Trophoblast cell (in vitro differentiated cells and primary cell): ENCODE measurements around the gene KIT.

Source experiments
- DNase-seq, 2 donors: peaks; one replicate each; pipeline ENCODE4 v3.0.0-alpha.2; 2016
- H2AFZ ChIP-seq: 2 replicates; pipeline ENCODE4 v1.6.1; 2013; ENCODE audit warnings: low read length, moderate library complexity, mild to moderate bottlenecking; ENCODE audit not compliant: insufficient read depth, poor library complexity
- H2AK5ac ChIP-seq: 2 replicates; pipeline ENCODE4 v1.6.1; 2013; ENCODE audit warnings: mild to moderate bottlenecking, low read length
- H2BK120ac ChIP-seq: 2 replicates; pipeline ENCODE4 v1.6.1; 2013; ENCODE audit warnings: low read length, mild to moderate bottlenecking, moderate library complexity; ENCODE audit not compliant: insufficient read depth, poor library complexity
- H2BK12ac ChIP-seq: 2 replicates; pipeline ENCODE4 v1.6.1; 2013; ENCODE audit warnings: mild to moderate bottlenecking, low read length, moderate library complexity
- H2BK5ac ChIP-seq: 2 replicates; pipeline ENCODE4 v1.6.1; 2013; ENCODE audit warnings: low read length, low read depth, moderate library complexity, mild to moderate bottlenecking; ENCODE audit not compliant: poor library complexity
- H3K14ac ChIP-seq: 2 replicates; pipeline ENCODE4 v1.6.1; 2013; ENCODE audit warnings: mild to moderate bottlenecking, low read length
- H3K18ac ChIP-seq: 2 replicates; pipeline ENCODE4 v1.6.1; 2013; ENCODE audit warnings: mild to moderate bottlenecking, low read length
- H3K23ac ChIP-seq: 2 replicates; pipeline ENCODE4 v1.6.1; 2013; ENCODE audit warnings: low read length
- H3K27ac ChIP-seq: 2 replicates; pipeline ENCODE4 v1.5.1; 2013; ENCODE audit warnings: low read depth, mild to moderate bottlenecking, inconsistent platforms, low read length, moderate library complexity
- H3K27me3 ChIP-seq: 2 replicates; pipeline ENCODE4 v1.6.1; 2013; ENCODE audit warnings: inconsistent platforms, mild to moderate bottlenecking, low read length, moderate library complexity; ENCODE audit not compliant: insufficient read depth
- H3K36me3 ChIP-seq, 2 experiments: 1 replicate in 1 of 2; 2 replicates in 1 of 2; pipeline ENCODE4 v1.6.1; 2013; ENCODE audit warnings: low read length in 2 of 2, mild to moderate bottlenecking in 2 of 2, moderate library complexity in 1 of 2; ENCODE audit not compliant: insufficient read depth in 2 of 2, control insufficient read depth in 1 of 2
- H3K4ac ChIP-seq: 2 replicates; pipeline ENCODE4 v1.6.1; 2013; ENCODE audit warnings: low read depth, mild to moderate bottlenecking, low read length, moderate library complexity
- H3K4me1 ChIP-seq, 2 experiments: 1 replicate in 1 of 2; 2 replicates in 1 of 2; pipeline ENCODE4 v1.6.1; 2013; ENCODE audit warnings: low read length in 2 of 2, mild to moderate bottlenecking in 2 of 2, moderate library complexity in 1 of 2; ENCODE audit not compliant: insufficient read depth in 2 of 2, control insufficient read depth in 1 of 2
- H3K4me2 ChIP-seq: 2 replicates; pipeline ENCODE4 v1.6.1; 2013; ENCODE audit warnings: inconsistent platforms, mild to moderate bottlenecking, low read length, moderate library complexity
- H3K4me3 ChIP-seq: 2 replicates; pipeline ENCODE4 v1.5.1; 2013; ENCODE audit warnings: mild to moderate bottlenecking, low read depth, low read length, inconsistent platforms
- H3K79me1 ChIP-seq: one replicate; pipeline ENCODE4 v1.6.1; 2013; ENCODE audit warnings: low read length
- H3K79me2 ChIP-seq: 2 replicates; pipeline ENCODE4 v1.6.1; 2013; ENCODE audit warnings: low read length, mild to moderate bottlenecking; ENCODE audit not compliant: control insufficient read depth, insufficient read depth, poor library complexity
- H3K9ac ChIP-seq: 2 replicates; pipeline ENCODE4 v1.6.1; 2013; ENCODE audit warnings: mild to moderate bottlenecking, low read length
- H3K9me3 ChIP-seq: 2 replicates; pipeline ENCODE4 v1.6.1; 2013; ENCODE audit warnings: low read depth, mild to moderate bottlenecking, control low read depth, inconsistent platforms, low read length; ENCODE audit not compliant: insufficient read depth
- H4K12ac ChIP-seq: 2 replicates; pipeline ENCODE4 v1.6.1; 2013; ENCODE audit warnings: low read depth, mild to moderate bottlenecking, low read length, moderate library complexity
- H4K8ac ChIP-seq: 2 replicates; pipeline ENCODE4 v1.6.1; 2013; ENCODE audit warnings: low read depth, mild to moderate bottlenecking, low read length, moderate library complexity
- H4K91ac ChIP-seq: one replicate; pipeline ENCODE4 v1.6.1; 2013; ENCODE audit warnings: low read depth, mild to moderate bottlenecking, low read length, moderate library complexity
- WGBS: extraction: QIAGEN DNeasy Blood & Tissue Kit; methylation state at CpG from one replicate; pipeline ENCODE4 v1.1.7; 2013; ENCODE audit warnings: missing lambda C conversion rate; ENCODE audit not compliant: insufficient read length, insufficient coverage; ENCODE audit errors: extremely low coverage; 5-methylcytosine and 5-hydroxymethylcytosine counted together

KIT gene

GRCh38 chr4:54669831-54670230, 12.1 kb downstream of the KIT start:
- Histone ChIP-seq H3K4me1 (no peaks in the 10 kb centered on the region), H3K79me2 (no peaks in the 10 kb centered on the region), H4K8ac (no peak overlapping the region), H3K23ac (no peak overlapping the region), H2AK5ac (no peak overlapping the region), H3K36me3 (no peaks in the 10 kb centered on the region), H3K9ac (no peak overlapping the region), H3K4me3 (no peak overlapping the region), H3K27ac (no peak overlapping the region), H3K27me3 (no peaks in the 10 kb centered on the region), H3K9me3 (no peaks in the 10 kb centered on the region), H2BK5ac (no peak overlapping the region), H3K18ac (no peak overlapping the region), H4K91ac (no peak overlapping the region), H3K79me1 (no peaks in the 10 kb centered on the region), H2BK12ac (no peak overlapping the region), H3K14ac (no peak overlapping the region), H3K4ac (no peak overlapping the region), H2AFZ (no peak overlapping the region), H2BK120ac (no peak overlapping the region), H4K12ac (no peak overlapping the region), H3K4me2 (no peak overlapping the region)
- no peak for DNase-seq
- WGBS = no CpG with 5 or more reads among the region's 1 CpG

- no peak for DNase-seq
- H4K12ac ChIP-seq = no peak overlapping the region
- H3K4me2 ChIP-seq = no peak overlapping the region
- H3K9me3 ChIP-seq = no peaks in the 10 kb centered on the region
- no peaks in the 10 kb centered on the region for H3K79me1 ChIP-seq
- H3K27me3 ChIP-seq = no peaks in the 10 kb centered on the region
- no peak overlapping the region for H2AK5ac ChIP-seq
- H3K18ac ChIP-seq = no peak overlapping the region
- no peak overlapping the region for H3K4me3 ChIP-seq
- no peak overlapping the region for H3K23ac ChIP-seq
- H3K36me3 ChIP-seq = no peaks in the 10 kb centered on the region
- H2BK5ac ChIP-seq = no peak overlapping the region
- H3K14ac ChIP-seq = no peak overlapping the region
- no peak overlapping the region for H3K9ac ChIP-seq
- no peak overlapping the region for H3K4ac ChIP-seq
- no peak overlapping the region for H2AFZ ChIP-seq
- H3K27ac ChIP-seq = no peak overlapping the region
- H3K4me1 ChIP-seq = peaks cover 3 to 10% of the 10 kb centered on the region in 2 experiments
- no CpG with 5 or more reads among the region's 12 CpGs for WGBS
- H4K8ac ChIP-seq = no peak overlapping the region
- H3K79me2 ChIP-seq = no peaks in the 10 kb centered on the region
- no peak overlapping the region for H2BK120ac ChIP-seq
- H2BK12ac ChIP-seq = no peak overlapping the region
- no peak overlapping the region for H4K91ac ChIP-seq
Measured at GRCh38 chr4:54675721-54676461, 18.1 kb downstream of the KIT start.

GRCh38 chr4:54676658-54677057, 18.9 kb downstream of the KIT start:
- H3K18ac ChIP-seq = no peak overlapping the region
- no peak overlapping the region for H2BK12ac ChIP-seq
- H3K4me1 ChIP-seq = peaks cover 3 to 10% of the 10 kb centered on the region in 2 experiments
- no peaks in the 10 kb centered on the region for H3K79me2 ChIP-seq
- H2AFZ ChIP-seq = no peak overlapping the region
- no peak overlapping the region for H3K27ac ChIP-seq
- no peaks in the 10 kb centered on the region for H3K9me3 ChIP-seq
- H2BK120ac ChIP-seq = no peak overlapping the region
- H3K36me3 ChIP-seq = no peaks in the 10 kb centered on the region
- H2AK5ac ChIP-seq = no peak overlapping the region
- H2BK5ac ChIP-seq = no peak overlapping the region
- no peaks in the 10 kb centered on the region for H3K79me1 ChIP-seq
- H3K4me3 ChIP-seq = no peak overlapping the region
- H3K9ac ChIP-seq = no peak overlapping the region
- DNase-seq = no peak
- no peaks in the 10 kb centered on the region for H3K27me3 ChIP-seq
- no CpG with 5 or more reads among the region's 5 CpGs for WGBS
- no peak overlapping the region for H4K12ac ChIP-seq
- H4K91ac ChIP-seq = no peak overlapping the region
- no peak overlapping the region for H3K14ac ChIP-seq
- H3K23ac ChIP-seq = no peak overlapping the region
- no peak overlapping the region for H4K8ac ChIP-seq
- H3K4ac ChIP-seq = no peak overlapping the region
- H3K4me2 ChIP-seq = no peak overlapping the region

- no peak overlapping the region for H3K27ac ChIP-seq
- H3K9me3 ChIP-seq = no peaks in the 10 kb centered on the region
- no peak overlapping the region for H2AFZ ChIP-seq
- no peak overlapping the region for H3K14ac ChIP-seq
- H2BK5ac ChIP-seq = no peak overlapping the region
- H3K9ac ChIP-seq = no peak overlapping the region
- no peak overlapping the region for H4K8ac ChIP-seq
- H2AK5ac ChIP-seq = no peak overlapping the region
- WGBS = no CpG with 5 or more reads among the region's 3 CpGs
- DNase-seq = no peak
- no peaks in the 10 kb centered on the region for H3K36me3 ChIP-seq
- H3K23ac ChIP-seq = no peak overlapping the region
- H3K4me2 ChIP-seq = no peak overlapping the region
- no peak overlapping the region for H2BK120ac ChIP-seq
- no peaks in the 10 kb centered on the region for H3K79me1 ChIP-seq
- H3K4me1 ChIP-seq = peaks cover 3 to 10% of the 10 kb centered on the region in 2 experiments
- H3K18ac ChIP-seq = no peak overlapping the region
- no peak overlapping the region for H4K12ac ChIP-seq
- no peak overlapping the region for H4K91ac ChIP-seq
- no peak overlapping the region for H3K4me3 ChIP-seq
- H3K79me2 ChIP-seq = no peaks in the 10 kb centered on the region
- no peaks in the 10 kb centered on the region for H3K27me3 ChIP-seq
- no peak overlapping the region for H3K4ac ChIP-seq
- no peak overlapping the region for H2BK12ac ChIP-seq
Measured at GRCh38 chr4:54677416-54677815, 19.7 kb downstream of the KIT start.
